Astrocyte (in vitro differentiated cells and primary cell): ENCODE data around the gene NR2F2.

ENCODE experiments used
- EZH2 ChIP-seq: IDR thresholded peaks from 2 replicates; pipeline ENCODE4 v1.6.1; 2012; ENCODE audit warnings: mild to moderate bottlenecking, low read length, inconsistent platforms; ENCODE audit not compliant: insufficient read depth
- TF ChIP-seq, protein P1 (sequence below): IDR thresholded peaks from 2 replicates; pipeline ENCODE4 v1.5.1; 2011; ENCODE audit warnings: low read depth, mild to moderate bottlenecking, inconsistent platforms, low read length, moderate library complexity; ENCODE audit not compliant: insufficient read depth

DNA sequence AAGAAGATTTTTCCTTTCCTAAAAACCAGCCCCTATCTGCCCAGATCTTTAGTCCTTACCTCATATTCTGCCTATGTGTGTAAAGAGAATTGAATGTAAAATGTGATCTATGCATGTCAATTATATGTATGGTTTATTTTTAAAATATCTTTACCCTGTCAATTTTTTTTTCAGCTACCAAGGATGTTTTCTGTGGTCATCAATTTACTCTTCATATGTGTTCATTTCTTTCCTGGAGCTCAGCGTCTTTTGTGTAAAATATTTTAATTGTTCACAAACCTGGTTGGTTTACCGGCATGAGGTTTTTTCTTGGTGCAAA, 1.7 kb upstream of the NR2F2 start:
- TF ChIP-seq, protein P1, sequence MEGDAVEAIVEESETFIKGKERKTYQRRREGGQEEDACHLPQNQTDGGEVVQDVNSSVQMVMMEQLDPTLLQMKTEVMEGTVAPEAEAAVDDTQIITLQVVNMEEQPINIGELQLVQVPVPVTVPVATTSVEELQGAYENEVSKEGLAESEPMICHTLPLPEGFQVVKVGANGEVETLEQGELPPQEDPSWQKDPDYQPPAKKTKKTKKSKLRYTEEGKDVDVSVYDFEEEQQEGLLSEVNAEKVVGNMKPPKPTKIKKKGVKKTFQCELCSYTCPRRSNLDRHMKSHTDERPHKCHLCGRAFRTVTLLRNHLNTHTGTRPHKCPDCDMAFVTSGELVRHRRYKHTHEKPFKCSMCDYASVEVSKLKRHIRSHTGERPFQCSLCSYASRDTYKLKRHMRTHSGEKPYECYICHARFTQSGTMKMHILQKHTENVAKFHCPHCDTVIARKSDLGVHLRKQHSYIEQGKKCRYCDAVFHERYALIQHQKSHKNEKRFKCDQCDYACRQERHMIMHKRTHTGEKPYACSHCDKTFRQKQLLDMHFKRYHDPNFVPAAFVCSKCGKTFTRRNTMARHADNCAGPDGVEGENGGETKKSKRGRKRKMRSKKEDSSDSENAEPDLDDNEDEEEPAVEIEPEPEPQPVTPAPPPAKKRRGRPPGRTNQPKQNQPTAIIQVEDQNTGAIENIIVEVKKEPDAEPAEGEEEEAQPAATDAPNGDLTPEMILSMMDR = no peak
- no peak for TF ChIP-seq EZH2
